ENCODE data around the gene CLCNKA. TPM values are rescaled to one million over a fixed set of nuclear protein-coding genes. Genes with fewer than 3 reads are reported as not detected.

CLCNKA gene
- total and polyA plus RNA-seq, 2 of the 8 experiments (the other 6 are each of a cell fraction or from before 2014, with no cell fraction given), result 0.95 to 2.0 TPM

- H3K9me3 ChIP-seq (ENCODE audit: insufficient read depth in 2 of 2, low read depth in 1 of 2, low read length in 1 of 2), result no peaks in the 10 kb centered on the region
- H3K4me3 ChIP-seq (ENCODE audit: extremely low read depth in 1 of 4, insufficient read depth in 2 of 4, low read depth in 3 of 4, low read length in 4 of 4), result no peak overlapping the region
- no peak overlapping the region for H3K4ac ChIP-seq (replicated peaks; ENCODE audit: insufficient read length, low read depth, low read length)
- TF ChIP-seq MAX (IDR thresholded peaks at IDR 0.05), result no peak
- no peak for TF ChIP-seq ASH2L (IDR thresholded peaks at IDR 0.05; ENCODE audit: low read length)
- TF ChIP-seq SUZ12 (IDR thresholded peaks at IDR 0.05; ENCODE audit: low read length), result no peak
- no peak for TF ChIP-seq KDM5A (IDR thresholded peaks at IDR 0.05; ENCODE audit: low read length)
- no peak for TF ChIP-seq POLR2AphosphoS5 (IDR thresholded peaks at IDR 0.05; ENCODE audit: low read depth, low read length)
- H2AK5ac ChIP-seq (ENCODE audit: low read depth, low read length), result no peak overlapping the region
- peaks cover 0 to 17% (median 9%) of the 10 kb centered on the region in 4 experiments; a peak in 6 of 7 replicates for H3K4me1 ChIP-seq (replicated peaks in 1 of 4; ENCODE audit: control insufficient read depth in 3 of 4, insufficient read depth in 4 of 4, low read length in 3 of 4)
- H2BK20ac ChIP-seq (ENCODE audit: low read length), result no peak overlapping the region
- H3K79me1 ChIP-seq (ENCODE audit: low read depth, low read length), result no peaks in the 10 kb centered on the region
- no peak overlapping the region for H3K18ac ChIP-seq (ENCODE audit: extremely low read depth, low read length)
- 86% methylated on average over 8 of the region's 8 CpGs; no CpG with 5 or more reads in 1 of the 2 experiments for WGBS, 2 experiments (ENCODE audit: extremely low coverage in 1 of 2, insufficient coverage in 1 of 2, insufficient read length in 1 of 2, insufficient replicate concordance in 2 of 2, low coverage in 1 of 2, low lambda C conversion rate in 2 of 2, missing lambda C conversion rate in 1 of 2)
- no peak overlapping the region for H3K9ac ChIP-seq (replicated peaks in 1 of 4; ENCODE audit: extremely low read depth in 1 of 4, low read depth in 3 of 4, low read length in 3 of 4)
- CTCF ChIA-PET (ENCODE audit: partially characterized antibody), result interaction anchor here (0.6 to 4.8 kb wide), 12 partner anchors 10 to 237 kb away, joined by 3 to 41 read pairs (median 4); partner anchors contain the start of genes CLCNKA, CLCNKB and HSPB7
- H3K23ac ChIP-seq (ENCODE audit: insufficient read length), result no peak overlapping the region
- no peak overlapping the region for H2BK15ac ChIP-seq (ENCODE audit: low read length)
- H3K79me2 ChIP-seq (ENCODE audit: control insufficient read depth in 1 of 2, insufficient read depth in 2 of 2, low read length in 2 of 2), result no peaks in the 10 kb centered on the region
- H3K4me2 ChIP-seq (ENCODE audit: insufficient read depth in 1 of 2, low read depth in 2 of 2, low read length in 2 of 2), result no peak overlapping the region
- H3K36me3 ChIP-seq (ENCODE audit: control insufficient read depth in 2 of 4, insufficient read depth in 4 of 4, low read length in 3 of 4), result no peaks in the 10 kb centered on the region
- H2BK5ac ChIP-seq (ENCODE audit: low read depth, low read length), result no peak overlapping the region
- H3K14ac ChIP-seq (ENCODE audit: insufficient read length), result no peak overlapping the region
- H3K27ac ChIP-seq (ENCODE audit: low read depth, low read length), result no peak overlapping the region
- no peak for FAIRE-seq
- H2BK120ac ChIP-seq (replicated peaks; ENCODE audit: low read depth, low read length), result no peak overlapping the region
- no peaks in the 10 kb centered on the region; a peak in 2 of 7 replicates for H3K27me3 ChIP-seq (replicated peaks in 1 of 4; ENCODE audit: control insufficient read depth in 3 of 4, extremely low read depth in 1 of 4, insufficient read depth in 3 of 4, low read length in 3 of 4)
- 0 out of 2 replicates have a peak overlapping the region, but pooled peaks have one; percentile 23 for H2BK12ac ChIP-seq (ENCODE audit: low read depth, low read length)
- no peak overlapping the region for H4K8ac ChIP-seq (ENCODE audit: extremely low read depth, insufficient read depth, low read length)
- H3K56ac ChIP-seq (replicated peaks; ENCODE audit: insufficient read length, low read depth, low read length), result no peak overlapping the region
- DNase-seq (ENCODE audit: low read depth in 1 of 2, low spot score in 2 of 2), result no peak
- no peaks in the 10 kb centered on the region for H4K20me1 ChIP-seq (replicated peaks in 1 of 2; ENCODE audit: control insufficient read depth in 1 of 2, insufficient read depth in 2 of 2, low read length in 2 of 2)
- H4K91ac ChIP-seq (replicated peaks; ENCODE audit: insufficient read length, low read length), result no peak overlapping the region
- no peaks in the 10 kb centered on the region for H3K23me2 ChIP-seq (ENCODE audit: low read depth, low read length)
- POLR2A ChIA-PET (ENCODE audit: partially characterized antibody), result interaction anchor here (1.1 kb wide), 1 partner anchor 20 kb away, joined by 3 read pairs; no protein-coding TSS in a partner anchor
- no peak overlapping the region for H2AFZ ChIP-seq (ENCODE audit: low read length)
- no peak overlapping the region for H4K5ac ChIP-seq (ENCODE audit: insufficient read length, low read depth, low read length)
Observed at GRCh38 chr1:16031551-16031950, 9.7 kb downstream of the CLCNKA start.
